ENCODE data around the gene VPS26C.

VPS26C gene

DNA sequence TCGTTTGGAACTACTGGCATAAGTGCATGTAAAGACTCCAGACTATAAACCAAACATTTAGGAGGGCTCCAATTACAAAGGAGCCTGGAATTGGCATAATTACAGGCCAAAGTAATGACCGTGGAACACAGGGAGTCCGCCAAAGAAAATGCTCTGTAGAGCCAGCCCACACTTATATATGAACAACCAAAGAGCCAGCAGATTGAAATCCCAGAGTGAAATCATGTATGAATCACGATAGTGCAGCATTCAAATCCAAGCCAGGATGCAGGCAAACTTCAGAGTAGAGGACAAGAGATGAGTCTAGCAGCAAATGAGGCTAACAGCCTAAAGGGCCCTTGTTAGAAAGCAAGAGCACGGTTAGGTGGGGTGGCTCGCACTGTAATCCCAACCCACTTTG is 13.1 kb downstream of the VPS26C start:
- H3K27me3 ChIP-seq (ENCODE audit: low read depth) = no peaks in the 10 kb centered on the region
- no peaks in the 10 kb centered on the region for H3K9me3 ChIP-seq
- peaks cover 19% of the 10 kb centered on the region for H3K4me1 ChIP-seq
- in situ Hi-C loops (cut with MboI; ENCODE audit: low sequenced_read_pairs) = no loop called here
- no peak overlapping the region for H3K4me3 ChIP-seq
- no peaks in the 10 kb centered on the region for H3K36me3 ChIP-seq (replicated peaks)
- no peak for DNase-seq (ENCODE audit: low spot score in 2 of 2)

DNA sequence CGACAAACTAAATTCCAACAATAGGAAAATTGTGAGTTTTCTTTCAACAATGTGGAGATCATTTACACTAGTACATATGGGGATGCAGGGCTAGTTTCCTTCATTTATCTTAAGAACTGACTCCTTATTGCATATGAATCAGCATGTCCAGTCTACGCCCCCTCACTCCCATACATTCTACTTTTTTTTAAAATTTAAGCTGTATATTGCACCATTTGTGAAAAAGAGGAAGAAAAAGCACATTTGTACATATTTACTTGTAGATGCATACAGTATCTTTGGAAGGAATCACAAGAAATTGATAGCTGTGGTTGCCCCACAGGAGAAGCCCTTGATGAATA is 15.9 kb downstream of the VPS26C start:
- Histone ChIP-seq H3K4me1 (peaks cover 6% of the 10 kb centered on the region; the same call in 1 of the 2 replicates), H3K4me3 (no peak overlapping the region), H3K9me3 (no peaks in the 10 kb centered on the region), H3K27me3 (ENCODE audit: low read depth) (no peaks in the 10 kb centered on the region), H3K36me3 (replicated peaks) (no peaks in the 10 kb centered on the region)
- DNase-seq (ENCODE audit: low spot score in 2 of 2) = no peak
- in situ Hi-C loops (cut with MboI; ENCODE audit: low sequenced_read_pairs) = no loop called here

DNA sequence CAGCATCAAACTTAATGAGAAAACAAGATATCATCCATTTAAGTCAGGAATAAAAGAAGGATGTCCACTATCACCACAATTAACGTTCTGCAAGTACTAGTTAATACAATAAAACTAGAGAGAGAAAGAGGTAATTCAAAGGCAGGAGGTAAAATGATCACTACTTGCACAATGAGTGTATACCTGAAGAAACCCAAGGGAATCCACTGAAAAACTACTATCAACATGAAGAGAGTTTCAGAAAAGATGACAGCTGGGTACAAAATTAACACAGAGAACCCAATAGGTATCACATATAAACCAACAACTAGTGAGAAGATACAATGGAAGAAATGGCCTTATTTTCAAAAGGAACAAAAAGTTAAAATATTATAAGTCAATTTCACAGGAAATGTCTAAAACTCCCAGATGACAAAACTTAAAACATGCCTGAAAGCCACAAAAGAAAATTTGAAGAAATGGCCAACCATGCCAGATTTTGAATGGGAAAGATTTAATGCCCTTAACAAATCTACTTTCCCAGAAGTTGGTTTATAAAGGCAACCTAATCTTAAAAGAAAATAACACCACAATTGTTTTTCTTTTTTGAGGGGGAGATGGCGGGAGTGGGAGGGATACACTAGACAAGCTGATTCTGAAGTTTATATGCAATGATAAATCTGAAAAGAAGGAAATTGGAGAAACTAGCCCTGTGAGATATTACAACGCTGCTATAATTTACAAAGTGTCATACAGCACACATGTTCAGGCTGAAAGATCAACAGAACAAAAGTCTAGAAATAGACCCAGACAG is 17.8 kb downstream of the VPS26C start:
- Histone ChIP-seq H3K36me3 (replicated peaks) (no peaks in the 10 kb centered on the region), H3K4me1 (peaks cover 6% of the 10 kb centered on the region; the same call in 1 of the 2 replicates), H3K4me3 (no peak overlapping the region), H3K9me3 (no peaks in the 10 kb centered on the region), H3K27me3 (ENCODE audit: low read depth) (no peaks in the 10 kb centered on the region)
- in situ Hi-C loops (cut with MboI; ENCODE audit: low sequenced_read_pairs) = no loop called here
- no peak for DNase-seq (ENCODE audit: low spot score in 2 of 2)

DNA sequence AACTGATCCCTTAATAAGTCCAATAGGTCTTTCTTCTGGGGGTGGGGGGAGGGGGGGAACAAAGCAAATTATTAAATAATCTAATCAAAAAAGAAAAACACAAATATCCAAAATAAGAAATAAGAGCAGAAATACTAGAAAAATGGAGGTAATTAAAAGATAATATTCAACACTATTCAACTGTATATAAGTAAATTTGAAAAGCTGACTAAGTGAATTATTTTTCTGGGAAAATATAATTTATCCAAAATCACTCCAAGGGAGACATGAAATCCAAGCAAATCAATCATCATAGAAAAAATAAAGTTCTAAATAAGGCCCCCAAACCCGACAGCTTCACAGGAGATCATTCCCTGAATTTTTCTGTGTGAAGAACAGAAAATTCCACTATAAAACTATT is 18.8 kb downstream of the VPS26C start:
- peaks cover 6% of the 10 kb centered on the region; the same call in 1 of the 2 replicates for H3K4me1 ChIP-seq
- no peaks in the 10 kb centered on the region for H3K27me3 ChIP-seq (ENCODE audit: low read depth)
- no peak overlapping the region for H3K4me3 ChIP-seq
- DNase-seq (ENCODE audit: low spot score in 2 of 2) = no peak
- H3K36me3 ChIP-seq (replicated peaks) = no peaks in the 10 kb centered on the region
- H3K9me3 ChIP-seq = no peaks in the 10 kb centered on the region
- in situ Hi-C loops (cut with MboI; ENCODE audit: low sequenced_read_pairs) = no loop called here

DNA sequence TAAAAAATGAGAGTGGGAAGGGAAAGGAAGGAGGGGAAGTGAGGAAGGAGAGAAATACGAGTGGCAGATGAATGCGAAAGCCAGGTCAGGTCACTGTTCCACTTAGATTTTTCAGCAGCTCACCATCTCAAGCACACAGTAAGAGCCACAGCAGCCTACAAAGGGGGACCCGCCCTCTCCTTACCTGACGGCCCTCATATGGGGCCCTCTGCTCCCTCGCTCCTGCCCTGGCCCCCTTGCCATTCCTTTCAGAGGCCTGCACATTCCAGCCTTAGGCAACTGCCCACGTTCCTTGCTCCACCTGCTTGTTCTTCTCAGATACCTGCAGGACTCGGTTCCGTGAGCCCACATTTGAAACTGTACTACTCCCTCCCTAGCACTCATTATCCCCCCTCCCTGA is 22.0 kb downstream of the VPS26C start:
- Histone ChIP-seq H3K27me3 (ENCODE audit: low read depth) (no peaks in the 10 kb centered on the region), H3K4me3 (no peak overlapping the region), H3K9me3 (no peaks in the 10 kb centered on the region), H3K36me3 (replicated peaks) (no peaks in the 10 kb centered on the region), H3K4me1 (peaks cover 6% of the 10 kb centered on the region; the same call in 1 of the 2 replicates)
- in situ Hi-C loops (cut with MboI; ENCODE audit: low sequenced_read_pairs) = no loop called here
- no peak for DNase-seq (ENCODE audit: low spot score in 2 of 2)

DNA sequence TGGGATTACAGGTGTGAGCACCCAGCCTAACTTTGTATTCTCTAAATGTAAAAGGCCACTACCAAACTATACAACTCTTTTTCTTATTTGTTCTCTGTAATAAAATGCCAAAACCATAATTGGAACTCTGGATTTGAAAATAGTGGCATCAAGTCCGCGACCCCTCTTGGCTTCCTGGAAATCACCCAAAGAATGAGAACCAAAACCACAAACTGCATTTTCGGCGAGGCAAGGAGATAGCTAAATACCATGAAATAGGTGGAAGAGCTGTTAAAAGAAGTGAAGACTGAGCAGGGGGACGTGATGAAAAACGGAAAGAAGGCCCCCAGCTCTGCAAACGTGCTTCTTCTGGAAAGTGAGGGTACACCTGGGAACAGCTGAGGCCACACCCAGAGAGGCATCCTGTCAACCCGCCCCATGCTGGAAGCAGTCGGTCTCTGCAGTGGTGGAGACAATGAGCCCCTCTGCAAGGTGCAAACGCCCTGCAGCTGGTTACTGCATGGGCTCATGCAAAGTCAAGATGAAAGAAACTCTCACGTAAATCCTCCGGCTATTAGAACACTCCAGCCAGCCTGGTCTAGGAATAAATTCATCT is 22.5 kb downstream of the VPS26C start:
- no peaks in the 10 kb centered on the region for H3K36me3 ChIP-seq (replicated peaks)
- in situ Hi-C loops (cut with MboI; ENCODE audit: low sequenced_read_pairs) = no loop called here
- DNase-seq (ENCODE audit: low spot score in 2 of 2) = no peak
- H3K4me1 ChIP-seq = peaks cover 6% of the 10 kb centered on the region; the same call in 1 of the 2 replicates
- no peaks in the 10 kb centered on the region for H3K9me3 ChIP-seq
- H3K27me3 ChIP-seq (ENCODE audit: low read depth) = no peaks in the 10 kb centered on the region
- H3K4me3 ChIP-seq = no peak overlapping the region

DNA sequence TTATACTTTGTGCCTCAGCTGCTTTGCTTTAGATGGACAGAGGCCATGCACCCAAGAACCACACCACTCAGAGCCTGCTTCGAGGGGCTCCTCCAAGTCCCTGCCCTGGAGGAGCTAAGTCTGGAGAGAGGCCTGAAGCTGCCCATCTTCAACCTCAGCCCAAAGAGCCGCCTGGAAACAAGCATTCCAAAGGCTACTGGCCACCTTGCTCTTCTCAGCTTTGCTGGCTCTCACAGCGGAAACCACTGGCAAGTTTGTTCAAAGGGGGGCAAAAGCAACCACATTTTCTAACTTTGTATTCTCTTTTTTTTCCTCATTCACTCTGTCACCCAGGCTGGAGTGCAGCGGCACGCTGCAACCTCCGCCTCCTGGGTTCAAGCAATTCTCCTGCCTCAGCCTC is 23.2 kb downstream of the VPS26C start:
- H3K4me1 ChIP-seq = peaks cover 6% of the 10 kb centered on the region; the same call in 1 of the 2 replicates
- peaks cover 3% of the 10 kb centered on the region; the same call in 1 of the 2 replicates for H3K36me3 ChIP-seq (replicated peaks)
- no peaks in the 10 kb centered on the region for H3K9me3 ChIP-seq
- in situ Hi-C loops (cut with MboI; ENCODE audit: low sequenced_read_pairs) = no loop called here
- no peak overlapping the region for H3K4me3 ChIP-seq
- DNase-seq (ENCODE audit: low spot score in 2 of 2) = no peak
- no peaks in the 10 kb centered on the region for H3K27me3 ChIP-seq (ENCODE audit: low read depth)

DNA sequence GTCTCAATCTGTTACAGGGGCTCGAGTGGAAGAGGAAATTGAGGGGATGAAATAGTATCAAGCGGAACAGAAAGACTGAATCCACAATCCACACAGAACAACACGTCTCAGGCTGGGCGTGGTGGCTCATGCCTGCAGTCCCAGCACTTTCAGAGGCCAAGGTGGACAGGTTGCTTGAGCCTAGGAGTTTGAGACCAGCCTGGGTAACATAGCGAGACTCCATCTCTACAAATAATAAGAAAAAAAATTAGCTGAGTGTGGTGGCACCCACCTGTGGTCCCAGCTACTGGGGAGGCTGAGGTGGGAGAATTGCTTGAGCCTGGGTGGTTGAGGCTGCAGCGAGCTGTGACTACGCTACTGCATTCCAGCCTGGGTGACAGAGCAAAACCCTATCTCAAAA is 25.7 kb downstream of the VPS26C start:
- in situ Hi-C loops (cut with MboI; ENCODE audit: low sequenced_read_pairs) = no loop called here
- Histone ChIP-seq H3K4me3 (no peak overlapping the region), H3K9me3 (no peaks in the 10 kb centered on the region), H3K36me3 (replicated peaks) (peaks cover 11% of the 10 kb centered on the region), H3K27me3 (ENCODE audit: low read depth) (no peaks in the 10 kb centered on the region), H3K4me1 (no peaks in the 10 kb centered on the region)
- no peak for DNase-seq (ENCODE audit: low spot score in 2 of 2)

DNA sequence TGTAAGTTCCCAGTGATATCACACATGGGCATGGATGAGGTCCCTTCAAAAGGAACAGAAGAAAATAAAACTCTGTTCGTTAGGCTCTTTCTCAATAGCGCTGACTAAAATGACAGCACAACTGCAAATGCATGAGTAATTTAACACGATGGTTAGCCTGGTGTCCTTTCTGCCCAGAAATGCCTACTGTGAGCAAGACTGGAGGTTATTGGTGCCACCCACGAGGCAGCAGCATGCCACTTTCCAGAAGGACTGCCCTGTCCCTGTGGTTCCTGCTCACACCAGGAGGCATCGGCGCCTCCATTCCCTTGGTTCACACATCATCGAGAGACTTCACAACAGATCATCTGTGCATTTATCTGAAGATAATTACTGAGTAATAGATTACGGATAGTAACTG is 26.2 kb downstream of the VPS26C start:
- no peaks in the 10 kb centered on the region for H3K9me3 ChIP-seq
- H3K36me3 ChIP-seq (replicated peaks) = peaks cover 13% of the 10 kb centered on the region
- in situ Hi-C loops (cut with MboI; ENCODE audit: low sequenced_read_pairs) = no loop called here
- H3K27me3 ChIP-seq (ENCODE audit: low read depth) = no peaks in the 10 kb centered on the region
- no peaks in the 10 kb centered on the region for H3K4me1 ChIP-seq
- no peak overlapping the region for H3K4me3 ChIP-seq
- DNase-seq (ENCODE audit: low spot score in 2 of 2) = no peak

DNA sequence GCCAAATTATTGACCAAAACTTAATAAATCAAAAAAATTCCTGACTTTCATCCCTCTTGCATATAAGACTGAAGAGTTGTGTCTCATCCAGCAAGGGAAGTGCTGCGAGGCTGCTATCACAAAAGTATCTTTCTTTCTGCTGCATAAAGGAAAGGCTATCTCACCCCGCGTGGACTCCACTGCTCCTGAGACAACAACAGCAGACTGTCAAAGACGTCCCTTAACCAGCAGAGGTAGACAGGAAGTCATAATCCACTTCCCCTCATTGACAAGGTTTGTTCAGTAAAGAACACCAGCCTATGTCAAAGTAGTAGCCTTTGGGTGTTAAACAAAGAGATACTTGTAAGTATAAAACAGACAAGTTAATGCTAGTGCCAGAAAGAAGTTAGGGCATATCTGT is 29.4 kb downstream of the VPS26C start:
- Histone ChIP-seq H3K9me3 (no peaks in the 10 kb centered on the region), H3K4me1 (no peaks in the 10 kb centered on the region), H3K27me3 (ENCODE audit: low read depth) (no peaks in the 10 kb centered on the region), H3K36me3 (replicated peaks) (peaks cover 13% of the 10 kb centered on the region), H3K4me3 (no peak overlapping the region)
- no peak for DNase-seq (ENCODE audit: low spot score in 2 of 2)
- in situ Hi-C loops (cut with MboI; ENCODE audit: low sequenced_read_pairs) = no loop called here

DNA sequence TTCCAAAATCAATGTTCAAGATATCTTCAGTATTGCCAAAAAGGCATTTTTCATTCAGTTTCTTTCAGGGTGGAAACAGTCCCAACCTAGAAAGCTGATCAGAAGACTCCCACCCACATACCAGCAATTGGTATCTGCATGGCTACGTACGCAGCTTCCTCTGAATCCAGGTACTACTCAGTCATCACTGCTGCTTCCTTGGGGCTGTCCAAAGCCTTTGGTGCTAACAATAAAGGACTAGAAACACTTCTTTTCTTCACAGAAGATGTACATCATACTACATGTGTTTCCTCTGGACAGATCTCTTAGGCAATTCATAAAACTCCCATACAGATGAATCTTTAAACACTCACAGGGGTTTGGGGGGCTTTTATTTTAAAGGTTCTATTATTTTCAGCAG is 29.8 kb downstream of the VPS26C start:
- DNase-seq (ENCODE audit: low spot score in 2 of 2) = no peak
- H3K4me3 ChIP-seq = no peak overlapping the region
- in situ Hi-C loops (cut with MboI; ENCODE audit: low sequenced_read_pairs) = no loop called here
- H3K27me3 ChIP-seq (ENCODE audit: low read depth) = no peaks in the 10 kb centered on the region
- peaks cover 13% of the 10 kb centered on the region for H3K36me3 ChIP-seq (replicated peaks)
- no peaks in the 10 kb centered on the region for H3K4me1 ChIP-seq
- H3K9me3 ChIP-seq = no peaks in the 10 kb centered on the region

DNA sequence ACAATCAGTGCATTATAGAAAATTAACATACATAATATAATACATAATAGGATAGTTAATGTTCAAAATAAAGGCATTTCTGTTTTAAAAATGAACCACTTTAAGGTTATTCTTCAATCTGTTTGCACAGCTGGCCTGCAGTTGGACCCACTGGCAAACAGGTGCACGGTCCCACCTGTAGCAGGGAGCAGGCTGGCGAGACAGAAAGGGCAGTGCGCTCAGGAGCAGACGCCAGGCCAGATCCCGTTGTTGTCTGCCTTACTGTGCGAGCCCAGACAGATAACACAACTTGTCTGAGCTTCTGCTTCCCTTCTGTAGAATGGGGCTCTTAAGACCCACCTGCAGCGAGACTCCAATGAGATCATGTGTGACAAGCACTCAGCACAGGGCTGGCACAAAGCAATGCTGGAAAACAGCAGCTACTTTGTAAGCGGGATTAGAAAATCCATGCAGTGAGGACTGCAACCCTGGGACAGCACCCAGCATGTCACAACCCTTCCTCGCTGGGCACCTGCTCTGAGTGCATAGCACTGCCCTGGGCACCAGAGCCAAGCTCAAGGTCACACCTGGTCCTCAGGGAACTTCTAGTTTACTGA is 33.5 kb downstream of the VPS26C start:
- Histone ChIP-seq H3K36me3 (replicated peaks) (peaks cover 25% of the 10 kb centered on the region), H3K4me1 (no peaks in the 10 kb centered on the region), H3K27me3 (ENCODE audit: low read depth) (no peaks in the 10 kb centered on the region), H3K4me3 (no peak overlapping the region), H3K9me3 (no peaks in the 10 kb centered on the region)
- DNase-seq (ENCODE audit: low spot score in 2 of 2) = no peak
- in situ Hi-C loops (cut with MboI; ENCODE audit: low sequenced_read_pairs) = no loop called here

DNA sequence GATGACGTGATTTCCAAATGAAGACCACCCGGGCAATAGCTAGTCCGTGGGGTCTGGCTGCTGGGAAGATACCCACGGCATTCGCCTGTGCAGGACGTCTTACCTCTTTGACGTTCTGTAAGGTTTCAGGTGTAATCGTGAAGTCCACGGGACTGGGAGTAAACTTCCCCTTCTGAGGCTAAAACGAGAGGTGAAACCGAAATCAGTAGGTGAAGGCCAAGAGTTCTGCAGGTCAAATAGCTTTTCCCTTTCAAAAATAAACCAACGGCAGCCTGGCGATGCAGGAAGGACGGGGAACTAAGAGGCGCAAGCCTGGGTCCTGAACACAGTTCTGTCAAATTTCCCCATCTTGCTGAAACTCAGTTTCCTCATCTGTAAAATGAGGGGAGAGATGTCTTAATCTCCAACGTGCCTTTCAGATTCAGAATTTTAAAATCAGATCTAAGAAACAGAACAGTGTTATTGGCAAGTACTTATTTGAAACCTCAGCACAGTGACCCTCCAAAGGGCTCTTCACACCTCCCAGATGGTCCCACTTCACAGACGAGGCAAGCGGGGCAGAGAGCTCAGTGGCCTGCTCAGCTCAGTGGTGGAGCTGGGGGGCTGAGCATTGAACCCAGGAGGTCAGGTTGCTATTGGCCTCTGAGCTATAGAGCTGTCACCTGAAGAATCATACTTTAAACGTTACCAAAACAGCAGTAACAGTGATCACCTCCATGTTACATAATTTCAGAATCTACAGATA is 34.7 kb downstream of the VPS26C start:
- Histone ChIP-seq H3K27me3 (ENCODE audit: low read depth) (no peaks in the 10 kb centered on the region), H3K4me1 (no peaks in the 10 kb centered on the region), H3K9me3 (no peaks in the 10 kb centered on the region), H3K36me3 (replicated peaks) (peaks cover 32% of the 10 kb centered on the region), H3K4me3 (no peak overlapping the region)
- in situ Hi-C loops (cut with MboI; ENCODE audit: low sequenced_read_pairs) = no loop called here
- no peak for DNase-seq (ENCODE audit: low spot score in 2 of 2)

DNA sequence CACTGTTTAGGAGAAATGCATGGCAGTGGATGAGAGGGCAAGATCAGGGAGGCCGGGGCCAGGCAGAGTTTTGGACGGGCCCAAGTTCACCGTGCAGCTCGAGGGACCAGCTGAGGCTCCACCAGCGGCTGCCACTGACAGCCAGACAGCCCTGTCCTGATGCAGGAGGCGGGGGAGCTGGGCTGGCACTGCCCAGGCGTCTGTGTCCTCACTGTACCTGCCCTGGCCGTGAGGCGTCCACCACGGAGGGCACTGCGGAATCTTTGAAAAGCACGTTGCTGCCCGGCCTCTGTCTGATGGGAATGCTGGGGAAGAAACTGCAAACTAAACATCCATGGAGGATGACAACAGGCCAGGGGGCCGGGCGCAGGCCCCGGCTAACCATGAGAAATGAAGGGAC is 35.5 kb downstream of the VPS26C start:
- Histone ChIP-seq H3K4me1 (no peaks in the 10 kb centered on the region), H3K4me3 (no peak overlapping the region), H3K27me3 (ENCODE audit: low read depth) (no peaks in the 10 kb centered on the region), H3K36me3 (replicated peaks) (peaks cover 38% of the 10 kb centered on the region), H3K9me3 (no peaks in the 10 kb centered on the region)
- DNase-seq (ENCODE audit: low spot score in 2 of 2) = no peak
- in situ Hi-C loops (cut with MboI; ENCODE audit: low sequenced_read_pairs) = no loop called here

Measured in HAP-1 (cell line).